Uterus (tissue), 2 donors: ENCODE data around the gene KCNH1.

Experiments
- CTCF ChIP-seq, 4 experiments: fragments of 200-600 bp in 2 of 4; fragments of 450-650 bp in 2 of 4; sonication (generic) in 2 of 4; IDR thresholded peaks; one replicate each; pipeline ENCODE4 v1.5.1; 2016 to 2019; ENCODE audit warnings: antibody characterized with exemption in 4 of 4, mild to moderate bottlenecking in 2 of 4, moderate library complexity in 1 of 4
- POLR2A ChIP-seq, 2 donors: fragments of 450-650 bp; IDR thresholded peaks; one replicate each; pipeline ENCODE4 v1.6.1; 2016; ENCODE audit warnings: antibody characterized with exemption in 2 of 2, mild to moderate bottlenecking in 1 of 2, moderate library complexity in 1 of 2

- TF ChIP-seq CTCF (IDR thresholded peaks at IDR 0.05), result no peak
- no peak for TF ChIP-seq POLR2A (IDR thresholded peaks at IDR 0.05)
Measured at GRCh38 chr1:211095381-211095780, 38.6 kb downstream of the KCNH1 start.
